GM12878 (cell line): ENCODE measurements around the gene TCOF1.

Source experiments
- SREBF2 ChIP-seq: IDR thresholded peaks from 2 replicates; pipeline ENCODE4 v1.6.1; 2012; ENCODE audit warnings: mild to moderate bottlenecking, low read length
- TAF1 ChIP-seq: IDR thresholded peaks from 2 replicates; pipeline ENCODE4 v1.6.1; 2011; ENCODE audit warnings: mild to moderate bottlenecking, low read depth, low read length, borderline replicate concordance

DNA sequence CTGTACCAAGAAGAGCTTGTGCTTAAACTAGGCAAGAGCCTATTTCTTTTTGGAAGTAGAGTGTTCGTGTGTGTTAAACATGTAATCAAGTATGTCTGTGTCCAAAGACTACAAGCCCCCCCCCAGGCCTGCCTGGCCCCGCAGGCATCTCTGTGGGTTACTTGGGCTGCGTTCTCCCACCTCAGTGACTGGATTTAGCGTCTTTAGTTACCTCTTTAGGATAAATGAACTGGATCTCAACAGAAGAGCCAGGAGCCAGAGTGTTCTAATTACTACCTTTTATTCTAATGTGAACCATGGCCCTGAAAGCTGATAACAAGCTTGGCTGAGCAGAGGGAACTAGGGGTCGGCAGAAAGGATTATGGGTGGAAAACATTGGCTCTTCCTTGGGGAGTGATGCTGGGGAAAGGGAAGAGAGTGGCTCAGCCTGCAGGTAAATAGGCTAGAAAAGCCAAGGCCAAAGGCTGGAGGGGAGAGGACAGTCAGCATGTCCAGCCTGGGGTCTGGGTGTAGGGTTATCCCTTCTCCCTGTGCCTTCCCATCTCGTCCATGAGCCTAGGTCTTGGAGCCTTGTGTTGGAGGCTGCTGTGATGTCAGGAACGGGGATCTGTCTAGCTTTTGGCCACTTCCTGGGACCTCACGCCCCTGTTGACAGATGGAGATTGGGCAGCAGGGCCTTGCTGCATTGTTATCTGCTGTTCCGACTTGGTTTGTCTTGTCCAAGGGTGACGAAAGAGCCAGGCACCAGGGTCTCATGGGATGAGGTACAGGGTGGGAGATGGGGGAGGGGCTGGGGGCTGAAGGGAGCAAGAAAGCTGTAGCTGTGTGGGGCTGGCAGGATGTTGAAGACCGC is 44.1 kb downstream of the TCOF1 start:
- no peak for TF ChIP-seq SREBF2
- TF ChIP-seq TAF1 = peak; percentile 21; the same call in 1 of the 2 replicates
